Measurements from ENCODE around the gene ADSL. TPM values are rescaled to one million over a fixed set of nuclear protein-coding genes. Genes with fewer than 3 reads are reported as not detected.

ADSL gene
- total RNA-seq, 1 donor = 155 TPM

DNA sequence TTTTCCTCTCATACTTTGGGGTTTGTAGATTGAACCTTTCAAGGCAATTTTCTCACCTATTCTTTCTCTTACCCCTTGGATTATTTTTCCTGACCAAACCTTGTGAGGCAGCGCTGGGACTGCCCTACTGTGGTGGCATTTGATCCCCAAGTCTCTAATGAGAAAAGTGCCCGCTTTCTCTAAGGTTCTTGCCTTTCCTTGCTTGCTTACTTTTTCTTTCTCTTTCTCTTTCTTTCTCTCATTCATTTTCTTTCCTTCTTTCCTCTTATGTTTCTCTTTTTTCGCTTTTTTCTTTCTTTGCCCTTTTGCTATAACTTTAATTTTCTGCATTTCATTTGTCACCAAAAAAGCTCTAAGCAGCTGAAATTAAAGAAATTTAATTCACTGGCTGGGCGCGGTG is 40.7 kb upstream of the ADSL start:
- no peak overlapping the region for H3K4me3 ChIP-seq (ENCODE audit: insufficient read depth, low read length)
- no peak for TF ChIP-seq CTCF (IDR thresholded peaks at IDR 0.05; ENCODE audit: extremely low read depth, low read depth, low read length)
- H3K4me1 ChIP-seq (ENCODE audit: insufficient read depth, low read length) = peaks cover 17% of the 10 kb centered on the region
- DNase-seq (ENCODE audit: insufficient read length, low spot score, missing footprints) = no peak
- no peak overlapping the region for H3K4me2 ChIP-seq (ENCODE audit: insufficient read depth, low read length)
- no peaks in the 10 kb centered on the region for H3K9me3 ChIP-seq (ENCODE audit: low read depth, low read length)
- H2AFZ ChIP-seq (ENCODE audit: low read length) = no peak overlapping the region
- no peak overlapping the region for H3K27ac ChIP-seq (ENCODE audit: low read depth, low read length)
- H3K36me3 ChIP-seq (ENCODE audit: insufficient read depth, low read length) = peaks cover 38% of the 10 kb centered on the region
- H3K27me3 ChIP-seq (ENCODE audit: insufficient read depth, low read length) = no peaks in the 10 kb centered on the region
- H3K79me2 ChIP-seq (ENCODE audit: insufficient read depth, low read length) = no peaks in the 10 kb centered on the region
- peaks cover 6% of the 10 kb centered on the region for H4K20me1 ChIP-seq (ENCODE audit: insufficient read depth, low read length)

DNA sequence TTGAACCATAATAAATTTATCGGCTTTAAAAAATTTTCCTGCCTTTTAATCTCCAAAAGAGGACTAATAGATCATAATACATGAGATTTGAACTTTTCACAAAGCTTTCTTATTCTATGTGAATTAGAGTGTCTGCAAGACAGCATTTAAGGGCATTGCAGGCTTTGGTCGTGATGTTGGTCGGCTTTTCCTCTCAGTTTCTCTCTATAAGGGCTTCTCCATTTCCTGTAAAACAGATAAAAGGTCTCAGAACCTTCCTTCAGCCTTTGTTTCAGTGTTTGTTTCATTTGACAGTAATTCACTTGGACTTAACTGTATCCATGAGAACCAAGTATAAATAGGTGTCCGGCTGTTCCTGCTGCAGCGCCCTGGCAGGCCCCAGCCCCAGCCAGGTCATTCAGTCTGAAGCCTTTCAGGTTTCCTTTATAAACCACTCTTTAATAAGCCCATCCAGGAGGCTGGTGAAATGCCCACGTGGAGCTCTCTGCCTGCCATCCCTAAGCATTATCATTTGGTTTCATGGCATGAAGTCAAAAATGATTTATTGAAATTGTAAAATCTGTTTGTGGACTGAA is 37.2 kb upstream of the ADSL start:
- Histone ChIP-seq H3K27me3 (ENCODE audit: insufficient read depth, low read length) (no peaks in the 10 kb centered on the region), H3K79me2 (ENCODE audit: insufficient read depth, low read length) (peaks cover 2% of the 10 kb centered on the region), H3K9me3 (ENCODE audit: low read depth, low read length) (no peaks in the 10 kb centered on the region), H3K4me3 (ENCODE audit: insufficient read depth, low read length) (no peak overlapping the region), H3K27ac (ENCODE audit: low read depth, low read length) (peak overlapping the region; percentile 83), H4K20me1 (ENCODE audit: insufficient read depth, low read length) (peaks cover 10% of the 10 kb centered on the region), H2AFZ (ENCODE audit: low read length) (no peak overlapping the region), H3K4me2 (ENCODE audit: insufficient read depth, low read length) (no peak overlapping the region), H3K36me3 (ENCODE audit: insufficient read depth, low read length) (peaks cover 45% of the 10 kb centered on the region), H3K4me1 (ENCODE audit: insufficient read depth, low read length) (peaks cover 22% of the 10 kb centered on the region)
- DNase-seq (ENCODE audit: insufficient read length, low spot score, missing footprints) = no peak
- TF ChIP-seq CTCF (IDR thresholded peaks at IDR 0.05; ENCODE audit: extremely low read depth, low read depth, low read length) = no peak

- no peaks in the 10 kb centered on the region for H3K27me3 ChIP-seq (ENCODE audit: insufficient read depth, low read length)
- DNase-seq (ENCODE audit: insufficient read length, low spot score, missing footprints) = no peak
- no peak overlapping the region for H2AFZ ChIP-seq (ENCODE audit: low read length)
- peaks cover 50% of the 10 kb centered on the region for H3K36me3 ChIP-seq (ENCODE audit: insufficient read depth, low read length)
- H3K27ac ChIP-seq (ENCODE audit: low read depth, low read length) = peak overlapping the region; percentile 83
- H4K20me1 ChIP-seq (ENCODE audit: insufficient read depth, low read length) = peaks cover 10% of the 10 kb centered on the region
- peaks cover 22% of the 10 kb centered on the region for H3K4me1 ChIP-seq (ENCODE audit: insufficient read depth, low read length)
- peaks cover 2% of the 10 kb centered on the region for H3K79me2 ChIP-seq (ENCODE audit: insufficient read depth, low read length)
- no peak for TF ChIP-seq CTCF (IDR thresholded peaks at IDR 0.05; ENCODE audit: extremely low read depth, low read depth, low read length)
- H3K9me3 ChIP-seq (ENCODE audit: low read depth, low read length) = no peaks in the 10 kb centered on the region
- peak overlapping the region; percentile 78 for H3K4me2 ChIP-seq (ENCODE audit: insufficient read depth, low read length)
- no peak overlapping the region for H3K4me3 ChIP-seq (ENCODE audit: insufficient read depth, low read length)
These were observed 36.7 kb upstream of the ADSL start for GRCh38 chr22:40309631-40310030.

DNA sequence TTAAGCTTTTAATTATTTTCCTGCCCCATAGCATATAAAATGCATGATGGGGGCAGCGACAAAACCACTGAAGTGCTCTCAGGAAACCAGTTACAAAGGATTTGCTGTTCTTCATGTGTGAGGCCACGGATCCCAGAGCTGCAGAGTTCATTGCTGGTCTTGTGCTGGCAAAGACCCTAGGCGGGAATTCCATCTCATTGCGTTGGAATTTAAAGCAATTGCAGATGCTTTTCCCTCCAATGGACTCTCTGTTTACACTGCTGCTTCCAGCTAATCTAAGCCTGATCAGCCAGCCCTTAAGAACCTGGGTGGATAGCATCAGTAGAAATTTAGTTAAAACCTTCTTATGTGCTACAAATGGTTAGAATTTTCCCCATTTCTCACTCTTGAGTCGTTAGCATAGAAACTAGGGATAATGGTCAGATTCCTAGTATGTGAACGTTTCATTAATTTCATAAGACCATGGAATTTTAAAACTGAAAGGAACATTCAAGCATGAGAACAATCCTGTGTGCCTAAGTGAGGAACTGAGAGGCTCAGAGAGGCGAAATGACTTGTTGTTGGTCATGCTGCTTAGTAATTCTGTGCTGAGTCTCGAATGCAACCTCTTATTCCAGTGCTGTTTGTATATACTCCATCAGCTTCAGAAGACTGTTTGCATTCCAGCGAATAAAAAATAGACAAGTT is 36.1 kb upstream of the ADSL start:
- Histone ChIP-seq H3K27ac (ENCODE audit: low read depth, low read length) (peak overlapping the region; percentile 83), H3K27me3 (ENCODE audit: insufficient read depth, low read length) (no peaks in the 10 kb centered on the region), H3K79me2 (ENCODE audit: insufficient read depth, low read length) (peaks cover 2% of the 10 kb centered on the region), H3K36me3 (ENCODE audit: insufficient read depth, low read length) (peaks cover 54% of the 10 kb centered on the region), H3K4me2 (ENCODE audit: insufficient read depth, low read length) (peak overlapping the region; percentile 78), H4K20me1 (ENCODE audit: insufficient read depth, low read length) (peaks cover 10% of the 10 kb centered on the region), H3K4me1 (ENCODE audit: insufficient read depth, low read length) (peaks cover 22% of the 10 kb centered on the region), H3K4me3 (ENCODE audit: insufficient read depth, low read length) (peak overlapping the region; percentile 47), H2AFZ (ENCODE audit: low read length) (no peak overlapping the region), H3K9me3 (ENCODE audit: low read depth, low read length) (no peaks in the 10 kb centered on the region)
- no peak for TF ChIP-seq CTCF (IDR thresholded peaks at IDR 0.05; ENCODE audit: extremely low read depth, low read depth, low read length)
- DNase-seq (ENCODE audit: insufficient read length, low spot score, missing footprints) = peak; percentile 85

All from osteoblast (primary cell).